ENCODE measurements around the gene ARHGAP6. TPM values are rescaled to one million over a fixed set of nuclear protein-coding genes. Genes with fewer than 3 reads are reported as not detected.

The ARHGAP6 gene
- total RNA-seq, 1 experiment from 2014 or later = not detected

GRCh38 chrX:11423362-11423818, 242.3 kb downstream of the ARHGAP6 start:
- Mint-ChIP-seq H3K4me3 (ENCODE audit: unreplicated experiment) (no peak overlapping the region), H3K4me1 (ENCODE audit: insufficient read depth, unreplicated experiment) (peaks cover 4% of the 10 kb centered on the region), H3K9me3 (ENCODE audit: unreplicated experiment) (no peaks in the 10 kb centered on the region), H3K36me3 (ENCODE audit: insufficient read depth, unreplicated experiment) (no peaks in the 10 kb centered on the region), H3K27me3 (ENCODE audit: insufficient read depth, unreplicated experiment) (peaks cover 18% of the 10 kb centered on the region), H3K27ac (ENCODE audit: low read depth, unreplicated experiment) (no peak overlapping the region)
- no peak for TF ChIP-seq CTCF (IDR thresholded peaks at IDR 0.05; ENCODE audit: unreplicated experiment)
- ChIA-PET CTCF (interaction anchor here (0.8 to 4.2 kb wide), 3 partner anchors 42 to 108 kb away, joined by 4 to 20 read pairs (median 5); no protein-coding TSS in a partner anchor), POLR2A (interaction anchor here (0.6 to 0.8 kb wide), 2 partner anchors 49 to 265 kb away, joined by 3 read pairs; no protein-coding TSS in a partner anchor)
- BruUV-seq (replicated peaks) = no TSS peak
- intact Hi-C loops (cut with micrococcal nuclease) = no loop called here
- peak; percentile 30 for DNase-seq (ENCODE audit: unreplicated experiment)

- Mint-ChIP-seq H3K9me3 (ENCODE audit: unreplicated experiment) (no peaks in the 10 kb centered on the region), H3K36me3 (ENCODE audit: insufficient read depth, unreplicated experiment) (no peaks in the 10 kb centered on the region), H3K4me3 (ENCODE audit: unreplicated experiment) (no peak overlapping the region), H3K4me1 (ENCODE audit: insufficient read depth, unreplicated experiment) (peaks cover 4% of the 10 kb centered on the region), H3K27ac (ENCODE audit: low read depth, unreplicated experiment) (no peak overlapping the region), H3K27me3 (ENCODE audit: insufficient read depth, unreplicated experiment) (peaks cover 18% of the 10 kb centered on the region)
- DNase-seq (ENCODE audit: unreplicated experiment) = no peak
- BruUV-seq (replicated peaks) = no TSS peak
- intact Hi-C loops (cut with micrococcal nuclease) = no loop called here
- TF ChIP-seq CTCF (IDR thresholded peaks at IDR 0.05; ENCODE audit: unreplicated experiment) = no peak
- ChIA-PET POLR2A (interaction anchor here (0.5 kb wide), 1 partner anchor 81 kb away, joined by 4 read pairs; no protein-coding TSS in a partner anchor), CTCF (interaction anchor here (4.2 kb wide), 1 partner anchor 41 kb away, joined by 20 read pairs; no protein-coding TSS in a partner anchor)
Measured at GRCh38 chrX:11422525-11422857, 243.2 kb downstream of the ARHGAP6 start.

- Mint-ChIP-seq H3K4me3 (ENCODE audit: unreplicated experiment) (no peak overlapping the region), H3K4me1 (ENCODE audit: insufficient read depth, unreplicated experiment) (peaks cover 8% of the 10 kb centered on the region), H3K27ac (ENCODE audit: low read depth, unreplicated experiment) (no peak overlapping the region), H3K36me3 (ENCODE audit: insufficient read depth, unreplicated experiment) (no peaks in the 10 kb centered on the region), H3K27me3 (ENCODE audit: insufficient read depth, unreplicated experiment) (peaks cover 18% of the 10 kb centered on the region), H3K9me3 (ENCODE audit: unreplicated experiment) (no peaks in the 10 kb centered on the region)
- no peak for TF ChIP-seq CTCF (IDR thresholded peaks at IDR 0.05; ENCODE audit: unreplicated experiment)
- POLR2A ChIA-PET = interaction anchor here (0.5 kb wide), 1 partner anchor 80 kb away, joined by 4 read pairs; no protein-coding TSS in a partner anchor
- CTCF ChIA-PET = interaction anchor here (4.2 kb wide), 1 partner anchor 40 kb away, joined by 20 read pairs; no protein-coding TSS in a partner anchor
- intact Hi-C loops (cut with micrococcal nuclease) = no loop called here
- BruUV-seq (replicated peaks) = no TSS peak
- no peak for DNase-seq (ENCODE audit: unreplicated experiment)
Measured at GRCh38 chrX:11421805-11422524, 243.8 kb downstream of the ARHGAP6 start.

GRCh38 chrX:11420851-11421250, 244.9 kb downstream of the ARHGAP6 start:
- no peak for TF ChIP-seq CTCF (IDR thresholded peaks at IDR 0.05; ENCODE audit: unreplicated experiment)
- intact Hi-C loops (cut with micrococcal nuclease) = no loop called here
- Mint-ChIP-seq H3K36me3 (ENCODE audit: insufficient read depth, unreplicated experiment) (no peaks in the 10 kb centered on the region), H3K27ac (ENCODE audit: low read depth, unreplicated experiment) (no peak overlapping the region), H3K4me1 (ENCODE audit: insufficient read depth, unreplicated experiment) (peaks cover 13% of the 10 kb centered on the region), H3K4me3 (ENCODE audit: unreplicated experiment) (no peak overlapping the region), H3K27me3 (ENCODE audit: insufficient read depth, unreplicated experiment) (peaks cover 18% of the 10 kb centered on the region), H3K9me3 (ENCODE audit: unreplicated experiment) (no peaks in the 10 kb centered on the region)
- no peak for DNase-seq (ENCODE audit: unreplicated experiment)
- ChIA-PET CTCF (no interaction called here), POLR2A (no interaction called here)
- BruUV-seq (replicated peaks) = no TSS peak

Measured in MCF 10A (cell line).